A673 (cell line): ENCODE measurements around the gene PRKG1.

Experiments used
- EZH2 ChIP-seq: fragments of 200-600 bp; sonication (generic); IDR thresholded peaks from 2 replicates; pipeline ENCODE4 v1.6.1; 2017; ENCODE audit warnings: borderline replicate concordance, low read depth, mild to moderate bottlenecking, mixed read lengths, antibody characterized with exemption, low read length; ENCODE audit not compliant: poor library complexity, severe bottlenecking
- TF ChIP-seq, protein P1 (sequence below): fragments of 300-800, 200-600 bp; sonication (generic); conservative IDR thresholded peaks from 2 replicates; pipeline ENCODE4 v1.5.1; 2017; ENCODE audit warnings: low read depth, mild to moderate bottlenecking, antibody characterized with exemption, low read length, moderate library complexity, mixed read lengths

DNA sequence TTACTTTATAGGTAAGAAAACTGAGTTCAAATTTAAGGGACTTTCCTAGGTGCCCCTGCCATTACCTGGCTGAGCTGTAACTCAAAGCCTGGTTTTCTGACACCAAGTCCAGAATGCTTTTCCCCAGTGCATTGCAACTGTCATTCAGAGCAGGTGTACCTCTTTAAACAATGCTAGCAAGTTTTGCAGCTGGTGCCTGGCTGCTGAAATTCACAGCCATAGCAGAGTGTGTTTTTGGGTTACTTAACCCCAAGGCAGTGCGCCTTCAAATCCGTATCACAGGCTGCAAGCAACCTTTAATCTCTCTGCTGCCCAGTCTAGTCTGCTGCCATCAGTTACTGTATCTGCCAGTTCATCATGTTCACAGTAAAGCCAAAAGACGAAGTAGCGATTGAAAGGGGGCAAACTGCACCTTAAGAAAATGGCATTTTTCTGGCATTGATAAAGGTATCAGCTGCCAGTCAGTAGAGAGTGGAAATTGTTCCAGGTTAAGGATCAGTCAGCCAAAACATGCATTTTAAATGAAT lies 359.7 kb downstream of the PRKG1 start:
- TF ChIP-seq, protein P1, sequence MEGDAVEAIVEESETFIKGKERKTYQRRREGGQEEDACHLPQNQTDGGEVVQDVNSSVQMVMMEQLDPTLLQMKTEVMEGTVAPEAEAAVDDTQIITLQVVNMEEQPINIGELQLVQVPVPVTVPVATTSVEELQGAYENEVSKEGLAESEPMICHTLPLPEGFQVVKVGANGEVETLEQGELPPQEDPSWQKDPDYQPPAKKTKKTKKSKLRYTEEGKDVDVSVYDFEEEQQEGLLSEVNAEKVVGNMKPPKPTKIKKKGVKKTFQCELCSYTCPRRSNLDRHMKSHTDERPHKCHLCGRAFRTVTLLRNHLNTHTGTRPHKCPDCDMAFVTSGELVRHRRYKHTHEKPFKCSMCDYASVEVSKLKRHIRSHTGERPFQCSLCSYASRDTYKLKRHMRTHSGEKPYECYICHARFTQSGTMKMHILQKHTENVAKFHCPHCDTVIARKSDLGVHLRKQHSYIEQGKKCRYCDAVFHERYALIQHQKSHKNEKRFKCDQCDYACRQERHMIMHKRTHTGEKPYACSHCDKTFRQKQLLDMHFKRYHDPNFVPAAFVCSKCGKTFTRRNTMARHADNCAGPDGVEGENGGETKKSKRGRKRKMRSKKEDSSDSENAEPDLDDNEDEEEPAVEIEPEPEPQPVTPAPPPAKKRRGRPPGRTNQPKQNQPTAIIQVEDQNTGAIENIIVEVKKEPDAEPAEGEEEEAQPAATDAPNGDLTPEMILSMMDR: no peak
- no peak for TF ChIP-seq EZH2
